ENCODE measurements around the gene FANK1. TPM values are rescaled to one million over a fixed set of nuclear protein-coding genes. Genes with fewer than 3 reads are reported as not detected.

FANK1 gene
- total RNA-seq, 1 experiment from 2014 or later, result 0.73 TPM

- H3K9me3 ChIP-seq, result no peaks in the 10 kb centered on the region
- DNase-seq, result no peak
- no peaks in the 10 kb centered on the region for H3K36me3 ChIP-seq (ENCODE audit: control insufficient read depth, insufficient read depth, low read length)
- no peak for TF ChIP-seq CTCF (IDR thresholded peaks at IDR 0.05; ENCODE audit: insufficient read depth in 1 of 2, low read depth in 1 of 2, low read length in 1 of 2, severe bottlenecking in 1 of 2, unreplicated experiment in 1 of 2)
- no TSS peak for BruUV-seq (replicated peaks)
- H3K9me3 Mint-ChIP-seq (ENCODE audit: unreplicated experiment), result no peaks in the 10 kb centered on the region
- no peaks in the 10 kb centered on the region for H3K4me1 Mint-ChIP-seq (ENCODE audit: low read depth, unreplicated experiment)
- H3K27me3 ChIP-seq (replicated peaks; ENCODE audit: control insufficient read depth, insufficient read depth, low read length), result no peaks in the 10 kb centered on the region; the same call in 1 of the 2 replicates
- H3K4me3 ChIP-seq (ENCODE audit: low read depth, low read length), result no peak overlapping the region
- H3K27ac Mint-ChIP-seq (ENCODE audit: unreplicated experiment), result no peak overlapping the region
- POLR2A ChIA-PET, result no interaction called here
- CTCF ChIA-PET, result no interaction called here
- no peaks in the 10 kb centered on the region for H3K4me1 ChIP-seq
- no peaks in the 10 kb centered on the region for H3K36me3 Mint-ChIP-seq (ENCODE audit: insufficient read depth, unreplicated experiment)
- H3K4me3 Mint-ChIP-seq (ENCODE audit: unreplicated experiment), result no peak overlapping the region
- H3K27me3 Mint-ChIP-seq (ENCODE audit: insufficient read depth, unreplicated experiment), result peaks cover 8% of the 10 kb centered on the region
- intact Hi-C loops (cut with micrococcal nuclease; ENCODE audit: unreplicated experiment), result no loop called here
Measured at GRCh38 chr10:126049759-126050700, 153.7 kb downstream of the FANK1 start.

GRCh38 chr10:126052171-126052570, 155.8 kb downstream of the FANK1 start:
- no peaks in the 10 kb centered on the region for H3K9me3 Mint-ChIP-seq (ENCODE audit: unreplicated experiment)
- H3K27me3 ChIP-seq (replicated peaks; ENCODE audit: control insufficient read depth, insufficient read depth, low read length), result no peaks in the 10 kb centered on the region; the same call in 1 of the 2 replicates
- no peaks in the 10 kb centered on the region for H3K36me3 Mint-ChIP-seq (ENCODE audit: insufficient read depth, unreplicated experiment)
- no peak overlapping the region for H3K27ac Mint-ChIP-seq (ENCODE audit: unreplicated experiment)
- no peaks in the 10 kb centered on the region for H3K36me3 ChIP-seq (ENCODE audit: control insufficient read depth, insufficient read depth, low read length)
- H3K4me1 Mint-ChIP-seq (ENCODE audit: low read depth, unreplicated experiment), result no peaks in the 10 kb centered on the region
- ChIA-PET POLR2A (no interaction called here), CTCF (no interaction called here)
- H3K4me1 ChIP-seq, result no peaks in the 10 kb centered on the region
- peaks cover 12% of the 10 kb centered on the region for H3K27me3 Mint-ChIP-seq (ENCODE audit: insufficient read depth, unreplicated experiment)
- intact Hi-C loops (cut with micrococcal nuclease; ENCODE audit: unreplicated experiment), result no loop called here
- no peak overlapping the region for H3K4me3 Mint-ChIP-seq (ENCODE audit: unreplicated experiment)
- no peak overlapping the region for H3K4me3 ChIP-seq (ENCODE audit: low read depth, low read length)
- no peak for TF ChIP-seq CTCF (IDR thresholded peaks at IDR 0.05; ENCODE audit: insufficient read depth in 1 of 2, low read depth in 1 of 2, low read length in 1 of 2, severe bottlenecking in 1 of 2, unreplicated experiment in 1 of 2)
- BruUV-seq (replicated peaks), result no TSS peak
- no peak for DNase-seq
- H3K9me3 ChIP-seq, result no peaks in the 10 kb centered on the region

GRCh38 chr10:126054191-126054590, 157.8 kb downstream of the FANK1 start:
- no peaks in the 10 kb centered on the region for H3K36me3 ChIP-seq (ENCODE audit: control insufficient read depth, insufficient read depth, low read length)
- no peak overlapping the region for H3K4me3 ChIP-seq (ENCODE audit: low read depth, low read length)
- no peak for TF ChIP-seq CTCF (IDR thresholded peaks at IDR 0.05; ENCODE audit: insufficient read depth in 1 of 2, low read depth in 1 of 2, low read length in 1 of 2, severe bottlenecking in 1 of 2, unreplicated experiment in 1 of 2)
- no peak overlapping the region for H3K4me3 Mint-ChIP-seq (ENCODE audit: unreplicated experiment)
- no peaks in the 10 kb centered on the region for H3K9me3 ChIP-seq
- H3K36me3 Mint-ChIP-seq (ENCODE audit: insufficient read depth, unreplicated experiment), result no peaks in the 10 kb centered on the region
- DNase-seq, result no peak
- H3K4me1 ChIP-seq, result no peaks in the 10 kb centered on the region
- POLR2A ChIA-PET, result no interaction called here
- peaks cover 14% of the 10 kb centered on the region for H3K27me3 Mint-ChIP-seq (ENCODE audit: insufficient read depth, unreplicated experiment)
- CTCF ChIA-PET, result no interaction called here
- H3K4me1 Mint-ChIP-seq (ENCODE audit: low read depth, unreplicated experiment), result no peaks in the 10 kb centered on the region
- intact Hi-C loops (cut with micrococcal nuclease; ENCODE audit: unreplicated experiment), result no loop called here
- no TSS peak for BruUV-seq (replicated peaks)
- no peak overlapping the region for H3K27ac Mint-ChIP-seq (ENCODE audit: unreplicated experiment)
- H3K9me3 Mint-ChIP-seq (ENCODE audit: unreplicated experiment), result no peaks in the 10 kb centered on the region
- no peaks in the 10 kb centered on the region; the same call in 1 of the 2 replicates for H3K27me3 ChIP-seq (replicated peaks; ENCODE audit: control insufficient read depth, insufficient read depth, low read length)
